ENCODE results near the gene TTC7B. TPM values are rescaled to one million over a fixed set of nuclear protein-coding genes. Genes with fewer than 3 reads are reported as not detected.

TTC7B gene
- total and polyA plus RNA-seq, 2 donors (not counting 1 experiment from before 2014, with no cell fraction given), result 0.36 to 3.2 TPM

- Histone ChIP-seq H3K9ac (ENCODE audit: low read length) (no peak overlapping the region), H3K27me3 (replicated peaks in 1 of 4; ENCODE audit: control extremely low read depth in 1 of 4, control insufficient read depth in 3 of 4, insufficient read depth in 4 of 4, low read length in 3 of 4) (peaks cover 0 to 13% (median 0%) of the 10 kb centered on the region in 4 experiments), H3K9me3 (ENCODE audit: control extremely low read depth in 1 of 3, control insufficient read depth in 2 of 3, insufficient read depth in 1 of 3, low read length in 2 of 3) (peaks cover 0 to 3% (median 0%) of the 10 kb centered on the region in 3 donors), H3K4me3 (ENCODE audit: control extremely low read depth in 1 of 5, extremely low read depth in 1 of 5, insufficient read depth in 1 of 5, low read depth in 2 of 5, low read length in 4 of 5) (no peak overlapping the region), H3K36me3 (replicated peaks in 1 of 2; ENCODE audit: control extremely low read depth in 1 of 2, control insufficient read depth in 1 of 2, extremely low read depth in 1 of 2, insufficient read depth in 2 of 2, low read length in 1 of 2) (no peaks in the 10 kb centered on the region), H3K79me2 (ENCODE audit: control insufficient read depth, insufficient read depth, low read length) (no peaks in the 10 kb centered on the region), H3K4me1 (ENCODE audit: control insufficient read depth in 2 of 2, insufficient read depth in 2 of 2, low read length in 2 of 2) (no peaks in the 10 kb centered on the region), H4K20me1 (ENCODE audit: control insufficient read depth, insufficient read depth, low read length, poor library complexity, severe bottlenecking) (no peaks in the 10 kb centered on the region), H2AFZ (ENCODE audit: insufficient read depth, low read depth, low read length, poor library complexity, severe bottlenecking) (no peak overlapping the region), H3K27ac (ENCODE audit: low read length in 2 of 2) (no peak overlapping the region), H3K4me2 (replicated peaks; ENCODE audit: low read depth, low read length, poor library complexity, severe bottlenecking) (no peak overlapping the region)
- Mint-ChIP-seq H3K9me3 (ENCODE audit: insufficient read depth) (no peaks in the 10 kb centered on the region), H3K4me1 (no peaks in the 10 kb centered on the region), H3K27ac (no peak overlapping the region), H3K27me3 (peaks cover 22% of the 10 kb centered on the region), H3K4me3 (no peak overlapping the region)
- DNase-seq (no peak), ATAC-seq (ENCODE audit: low read depth) (no peak)
- POLR2A ChIA-PET, result no interaction called here
- intact Hi-C loops (cut with micrococcal nuclease), result no loop called here
- WGBS (ENCODE audit: insufficient coverage), result 70% methylated on average over 9 of the region's 9 CpGs
- TF ChIP-seq, protein P1, sequence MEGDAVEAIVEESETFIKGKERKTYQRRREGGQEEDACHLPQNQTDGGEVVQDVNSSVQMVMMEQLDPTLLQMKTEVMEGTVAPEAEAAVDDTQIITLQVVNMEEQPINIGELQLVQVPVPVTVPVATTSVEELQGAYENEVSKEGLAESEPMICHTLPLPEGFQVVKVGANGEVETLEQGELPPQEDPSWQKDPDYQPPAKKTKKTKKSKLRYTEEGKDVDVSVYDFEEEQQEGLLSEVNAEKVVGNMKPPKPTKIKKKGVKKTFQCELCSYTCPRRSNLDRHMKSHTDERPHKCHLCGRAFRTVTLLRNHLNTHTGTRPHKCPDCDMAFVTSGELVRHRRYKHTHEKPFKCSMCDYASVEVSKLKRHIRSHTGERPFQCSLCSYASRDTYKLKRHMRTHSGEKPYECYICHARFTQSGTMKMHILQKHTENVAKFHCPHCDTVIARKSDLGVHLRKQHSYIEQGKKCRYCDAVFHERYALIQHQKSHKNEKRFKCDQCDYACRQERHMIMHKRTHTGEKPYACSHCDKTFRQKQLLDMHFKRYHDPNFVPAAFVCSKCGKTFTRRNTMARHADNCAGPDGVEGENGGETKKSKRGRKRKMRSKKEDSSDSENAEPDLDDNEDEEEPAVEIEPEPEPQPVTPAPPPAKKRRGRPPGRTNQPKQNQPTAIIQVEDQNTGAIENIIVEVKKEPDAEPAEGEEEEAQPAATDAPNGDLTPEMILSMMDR (IDR thresholded peaks at IDR 0.05), result no peak
- TF ChIP-seq EZH2 (IDR thresholded peaks at IDR 0.05; ENCODE audit: borderline replicate concordance, insufficient read depth, low read depth, low read length, poor library complexity, severe bottlenecking), result no peak
- CTCF ChIA-PET, result no interaction called here
Observed at GRCh38 chr14:90508036-90508435, 308.2 kb downstream of the TTC7B start.

DNA sequence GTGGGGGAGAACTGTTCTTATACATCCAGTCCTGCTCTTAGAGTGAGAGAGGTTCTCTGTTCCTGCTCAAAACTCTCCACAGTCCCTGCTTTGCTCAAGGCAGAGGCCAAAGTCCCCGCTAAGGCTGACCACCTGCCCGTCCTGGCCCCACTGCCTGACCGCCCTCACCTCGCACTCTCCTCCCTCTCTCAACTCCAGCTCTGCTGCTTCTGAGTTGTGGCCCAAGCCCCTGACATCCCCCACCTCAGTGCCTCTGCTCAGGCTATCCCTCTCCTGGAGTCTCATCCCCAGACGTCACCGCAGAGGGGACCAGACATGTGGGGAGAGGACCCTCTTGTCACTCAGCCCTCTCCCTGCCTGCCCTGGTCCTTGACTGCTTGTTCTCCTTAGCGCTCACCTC, 308.8 kb downstream of the TTC7B start:
- Mint-ChIP-seq H3K4me1 (no peaks in the 10 kb centered on the region), H3K27ac (no peak overlapping the region), H3K9me3 (ENCODE audit: insufficient read depth) (no peaks in the 10 kb centered on the region), H3K27me3 (peaks cover 27% of the 10 kb centered on the region), H3K4me3 (no peak overlapping the region)
- no peaks in the 10 kb centered on the region for H4K20me1 ChIP-seq (ENCODE audit: control insufficient read depth, insufficient read depth, low read length, poor library complexity, severe bottlenecking)
- DNase-seq, result no peak
- H3K27me3 ChIP-seq (replicated peaks in 1 of 4; ENCODE audit: control extremely low read depth in 1 of 4, control insufficient read depth in 3 of 4, insufficient read depth in 4 of 4, low read length in 3 of 4), result peaks cover 0 to 13% (median 0%) of the 10 kb centered on the region in 4 experiments
- no peak overlapping the region for H3K27ac ChIP-seq (ENCODE audit: low read length in 2 of 2)
- H3K4me2 ChIP-seq (replicated peaks; ENCODE audit: low read depth, low read length, poor library complexity, severe bottlenecking), result no peak overlapping the region
- no peaks in the 10 kb centered on the region for H3K36me3 ChIP-seq (replicated peaks in 1 of 2; ENCODE audit: control extremely low read depth in 1 of 2, control insufficient read depth in 1 of 2, extremely low read depth in 1 of 2, insufficient read depth in 2 of 2, low read length in 1 of 2)
- CTCF ChIA-PET, result no interaction called here
- intact Hi-C loops (cut with micrococcal nuclease), result no loop called here
- no peak for ATAC-seq (ENCODE audit: low read depth)
- TF ChIP-seq, protein P1 (IDR thresholded peaks at IDR 0.05), result no peak
- TF ChIP-seq EZH2 (IDR thresholded peaks at IDR 0.05; ENCODE audit: borderline replicate concordance, insufficient read depth, low read depth, low read length, poor library complexity, severe bottlenecking), result no peak
- 95% methylated on average over 7 of the region's 7 CpGs for WGBS (ENCODE audit: insufficient coverage)
- no peaks in the 10 kb centered on the region for H3K4me1 ChIP-seq (ENCODE audit: control insufficient read depth in 2 of 2, insufficient read depth in 2 of 2, low read length in 2 of 2)
- no peak overlapping the region for H3K9ac ChIP-seq (ENCODE audit: low read length)
- POLR2A ChIA-PET, result no interaction called here
- no peaks in the 10 kb centered on the region for H3K79me2 ChIP-seq (ENCODE audit: control insufficient read depth, insufficient read depth, low read length)
- no peak overlapping the region for H2AFZ ChIP-seq (ENCODE audit: insufficient read depth, low read depth, low read length, poor library complexity, severe bottlenecking)
- H3K4me3 ChIP-seq (ENCODE audit: control extremely low read depth in 1 of 5, extremely low read depth in 1 of 5, insufficient read depth in 1 of 5, low read depth in 2 of 5, low read length in 4 of 5), result no peak overlapping the region
- H3K9me3 ChIP-seq (ENCODE audit: control extremely low read depth in 1 of 3, control insufficient read depth in 2 of 3, insufficient read depth in 1 of 3, low read length in 2 of 3), result peaks cover 0 to 3% (median 0%) of the 10 kb centered on the region in 3 donors
